HepG2 (cell line): Measurements from ENCODE around the gene ENDOG. TPM values are rescaled to one million over a fixed set of nuclear protein-coding genes. Genes with fewer than 3 reads are reported as not detected.

ENCODE experiments used
- AHR ChIP-seq: IDR thresholded peaks from 2 replicates; pipeline ENCODE4 v1.6.1; 2018; ENCODE audit warnings: missing genetic modification reagents, missing compliant biosample characterization
- ARNTL ChIP-seq: sonication (generic); formaldehyde crosslinking; IDR thresholded peaks from 2 replicates; pipeline ENCODE4 v1.4.0; 2020; ENCODE audit warnings: mild to moderate bottlenecking, missing genetic modification reagents
- DMAP1 ChIP-seq: IDR thresholded peaks from 2 replicates; pipeline ENCODE4 v1.6.1; 2016
- ELF1 ChIP-seq: sonication (generic); formaldehyde crosslinking; IDR thresholded peaks from 2 replicates; pipeline ENCODE4 v1.4.0; 2020; ENCODE audit warnings: missing genetic modification reagents
- ELF3 ChIP-seq: IDR thresholded peaks from 2 replicates; pipeline ENCODE4 v1.6.1; 2016; ENCODE audit warnings: missing genetic modification reagents, missing compliant biosample characterization
- HDAC2 ChIP-seq: sonication (generic); formaldehyde crosslinking; IDR thresholded peaks from 2 replicates; pipeline ENCODE4 v1.4.0; 2020; ENCODE audit warnings: missing genetic modification reagents
- KLF9 ChIP-seq: IDR thresholded peaks from 2 replicates; pipeline ENCODE4 v1.6.1; 2016; ENCODE audit warnings: low read depth
- NCOA2 ChIP-seq: sonication (generic); formaldehyde crosslinking; IDR thresholded peaks from 2 replicates; pipeline ENCODE4 v1.8.0; 2022; ENCODE audit warnings: inconsistent platforms
- PHF8 ChIP-seq: sonication (generic); formaldehyde crosslinking; IDR thresholded peaks from 2 replicates; pipeline ENCODE4 v1.5.0; 2020; ENCODE audit warnings: missing genetic modification reagents
- POLR2AphosphoS2 ChIP-seq: IDR thresholded peaks from 2 replicates; pipeline ENCODE4 v1.6.1; 2011; ENCODE audit warnings: low read depth, low read length, improper control_type of control experiment
- RNF2 ChIP-seq: fragments of 450-650 bp; conservative IDR thresholded peaks from 2 replicates; pipeline ENCODE4 v1.6.1; 2016; ENCODE audit warnings: low read depth
- RXRA ChIP-seq: sonication (generic); formaldehyde crosslinking; IDR thresholded peaks from 2 replicates; pipeline ENCODE4 v1.5.1; 2020; ENCODE audit warnings: missing genetic modification reagents
- SP5 ChIP-seq: IDR thresholded peaks from 2 replicates; pipeline ENCODE4 v1.6.1; 2016; ENCODE audit warnings: low read depth, borderline replicate concordance
- ZBTB42 ChIP-seq: sonication (generic); formaldehyde crosslinking; IDR thresholded peaks from 2 replicates; pipeline ENCODE4 v1.5.0; 2020; ENCODE audit warnings: mild to moderate bottlenecking, missing genetic modification reagents
- ZNF160 ChIP-seq: sonication (generic); formaldehyde crosslinking; IDR thresholded peaks from 2 replicates; pipeline ENCODE4 v1.8.0; 2022; ENCODE audit warnings: mild to moderate bottlenecking, inconsistent platforms, missing genetic modification reagents
- ZNF552 ChIP-seq: sonication (generic); formaldehyde crosslinking; IDR thresholded peaks from 2 replicates; pipeline ENCODE4 v1.9.0; 2022; ENCODE audit warnings: missing genetic modification reagents, mild to moderate bottlenecking, borderline replicate concordance
- ZNF577 ChIP-seq: sonication (generic); formaldehyde crosslinking; IDR thresholded peaks from 2 replicates; pipeline ENCODE4 v1.4.0; 2020; ENCODE audit warnings: mild to moderate bottlenecking, low read depth, missing genetic modification reagents, borderline replicate concordance
- ZNF619 ChIP-seq: sonication (generic); formaldehyde crosslinking; IDR thresholded peaks from 2 replicates; pipeline ENCODE4 v1.4.0; 2020; ENCODE audit warnings: mild to moderate bottlenecking, missing genetic modification reagents
- ZNF737 ChIP-seq: sonication (generic); formaldehyde crosslinking; IDR thresholded peaks from 2 replicates; pipeline ENCODE4 v1.5.0; 2020; ENCODE audit warnings: missing genetic modification reagents, mild to moderate bottlenecking, borderline replicate concordance
- polyA plus RNA-seq, 8 experiments: library from polyadenylated mRNA; depleted of rRNA in 3 of 8; stranded (reverse) in 7 of 8; unstranded in 1 of 8; fragments of >200 nt; fragmentation: Illumina TruSeq in 4 of 8; extraction: Trizol in 4 of 8; gene quantifications; 2 replicates each; pipeline versions ENCODE4 v1.2.1 to v1.2.3, GENCODE V29; 2011 to 2016; ENCODE audit warnings: low read depth in 4 of 8, missing spikeins in 1 of 8, mixed read lengths in 1 of 8; ENCODE audit not compliant: insufficient read depth in 1 of 8
- total RNA-seq, 5 experiments: library from RNA; depleted of rRNA; stranded (reverse); fragments of >200 nt; fragmentation: Illumina TruSeq; extraction: Trizol; gene quantifications; 2 replicates each; pipeline ENCODE4 v1.2.3, GENCODE V29; 2016; ENCODE audit warnings: low read depth in 1 of 5
- TF ChIP-seq, protein P1 (sequence below): sonication (generic); formaldehyde crosslinking; conservative IDR thresholded peaks from 2 replicates; pipeline ENCODE4 v1.8.1; 2023; ENCODE audit warnings: missing genetic modification reagents
- TF ChIP-seq, protein P2 (sequence below): IDR thresholded peaks from 2 replicates; pipeline ENCODE4 v1.6.1; 2016; ENCODE audit warnings: missing compliant biosample characterization, missing genetic modification reagents, borderline replicate concordance
- TF ChIP-seq, protein P3 (sequence below): sonication (generic); formaldehyde crosslinking; IDR thresholded peaks from 2 replicates; pipeline ENCODE4 v1.4.0; 2020; ENCODE audit warnings: missing genetic modification reagents
- TF ChIP-seq, protein P4 (sequence below): IDR thresholded peaks from 2 replicates; pipeline ENCODE4 v1.6.1; 2018; ENCODE audit warnings: missing genetic modification reagents

ENDOG gene
- total and polyA plus RNA-seq, 2 of the 13 experiments (the other 11 are each of a cell fraction or from before 2014, with no cell fraction given), result 26.3 to 28.8 TPM

DNA sequence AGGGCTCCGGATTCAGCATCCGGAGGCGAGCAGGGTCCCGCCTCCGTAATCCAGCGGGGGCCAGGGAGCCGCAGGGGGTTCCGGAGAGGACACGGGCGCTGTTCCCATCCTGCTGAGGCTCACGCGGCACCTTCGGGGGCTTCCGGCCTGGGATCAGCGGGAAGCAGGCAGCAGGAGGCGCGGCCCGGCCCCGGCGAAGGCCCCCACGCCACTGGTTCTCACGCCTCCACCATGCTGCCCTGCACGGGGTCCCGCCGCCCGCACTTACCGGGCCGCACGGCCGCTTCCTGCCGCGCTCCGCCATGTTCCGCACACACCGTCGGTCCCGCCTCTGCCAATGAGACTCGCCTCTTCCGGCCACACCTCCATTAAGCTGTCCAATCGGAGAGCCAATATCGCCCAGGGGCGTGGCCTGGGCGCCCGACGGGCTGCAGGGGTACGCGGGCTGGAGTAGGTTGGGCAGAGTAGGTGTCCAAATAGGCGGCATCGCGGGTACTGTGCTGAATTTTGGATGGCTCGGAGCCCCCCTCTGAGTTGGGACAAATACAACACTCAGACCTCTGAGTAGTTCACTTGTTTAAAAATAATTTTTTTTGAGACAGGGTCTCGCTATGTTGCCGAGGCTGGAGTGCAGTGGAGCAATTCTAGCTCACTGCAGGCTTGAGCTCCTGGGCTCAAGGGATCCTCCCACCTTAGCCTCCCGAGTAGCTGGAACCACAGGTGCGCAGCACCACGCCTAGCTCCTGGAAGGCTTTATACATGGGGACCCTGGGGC lies 11.4 kb downstream of the ENDOG start, which contains the start of gene SPOUT1 (continued):
- TF ChIP-seq, protein P1, sequence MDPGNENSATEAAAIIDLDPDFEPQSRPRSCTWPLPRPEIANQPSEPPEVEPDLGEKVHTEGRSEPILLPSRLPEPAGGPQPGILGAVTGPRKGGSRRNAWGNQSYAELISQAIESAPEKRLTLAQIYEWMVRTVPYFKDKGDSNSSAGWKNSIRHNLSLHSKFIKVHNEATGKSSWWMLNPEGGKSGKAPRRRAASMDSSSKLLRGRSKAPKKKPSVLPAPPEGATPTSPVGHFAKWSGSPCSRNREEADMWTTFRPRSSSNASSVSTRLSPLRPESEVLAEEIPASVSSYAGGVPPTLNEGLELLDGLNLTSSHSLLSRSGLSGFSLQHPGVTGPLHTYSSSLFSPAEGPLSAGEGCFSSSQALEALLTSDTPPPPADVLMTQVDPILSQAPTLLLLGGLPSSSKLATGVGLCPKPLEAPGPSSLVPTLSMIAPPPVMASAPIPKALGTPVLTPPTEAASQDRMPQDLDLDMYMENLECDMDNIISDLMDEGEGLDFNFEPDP (CRISPR knock-in tag), result 0 out of 2 replicates have a peak, but pooled peaks have one; percentile 40
- peak; percentile 88; the same call in 1 of the 2 replicates for TF ChIP-seq DMAP1
- TF ChIP-seq KLF9 (CRISPR knock-in tag), result no peak
- peak; percentile 15; the same call in 1 of the 2 replicates for TF ChIP-seq NCOA2
- 0 out of 2 replicates have a peak, but pooled peaks have one; percentile 21 for TF ChIP-seq AHR (CRISPR knock-in tag)
- TF ChIP-seq, protein P2, sequence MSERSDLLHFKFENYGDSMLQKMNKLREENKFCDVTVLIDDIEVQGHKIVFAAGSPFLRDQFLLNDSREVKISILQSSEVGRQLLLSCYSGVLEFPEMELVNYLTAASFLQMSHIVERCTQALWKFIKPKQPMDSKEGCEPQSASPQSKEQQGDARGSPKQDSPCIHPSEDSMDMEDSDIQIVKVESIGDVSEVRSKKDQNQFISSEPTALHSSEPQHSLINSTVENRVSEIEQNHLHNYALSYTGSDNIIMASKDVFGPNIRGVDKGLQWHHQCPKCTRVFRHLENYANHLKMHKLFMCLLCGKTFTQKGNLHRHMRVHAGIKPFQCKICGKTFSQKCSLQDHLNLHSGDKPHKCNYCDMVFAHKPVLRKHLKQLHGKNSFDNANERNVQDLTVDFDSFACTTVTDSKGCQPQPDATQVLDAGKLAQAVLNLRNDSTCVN (CRISPR knock-in tag), result peak; percentile 28; the same call in 1 of the 2 replicates
- TF ChIP-seq, protein P3, sequence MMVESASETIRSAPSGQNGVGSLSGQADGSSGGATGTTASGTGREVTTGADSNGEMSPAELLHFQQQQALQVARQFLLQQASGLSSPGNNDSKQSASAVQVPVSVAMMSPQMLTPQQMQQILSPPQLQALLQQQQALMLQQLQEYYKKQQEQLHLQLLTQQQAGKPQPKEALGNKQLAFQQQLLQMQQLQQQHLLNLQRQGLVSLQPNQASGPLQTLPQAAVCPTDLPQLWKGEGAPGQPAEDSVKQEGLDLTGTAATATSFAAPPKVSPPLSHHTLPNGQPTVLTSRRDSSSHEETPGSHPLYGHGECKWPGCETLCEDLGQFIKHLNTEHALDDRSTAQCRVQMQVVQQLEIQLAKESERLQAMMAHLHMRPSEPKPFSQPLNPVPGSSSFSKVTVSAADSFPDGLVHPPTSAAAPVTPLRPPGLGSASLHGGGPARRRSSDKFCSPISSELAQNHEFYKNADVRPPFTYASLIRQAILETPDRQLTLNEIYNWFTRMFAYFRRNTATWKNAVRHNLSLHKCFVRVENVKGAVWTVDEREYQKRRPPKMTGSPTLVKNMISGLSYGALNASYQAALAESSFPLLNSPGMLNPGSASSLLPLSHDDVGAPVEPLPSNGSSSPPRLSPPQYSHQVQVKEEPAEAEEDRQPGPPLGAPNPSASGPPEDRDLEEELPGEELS, result peak; percentile 64
- TF ChIP-seq ZNF160, result peak; percentile 63; the same call in 1 of the 2 replicates
- TF ChIP-seq ELF1, result peak; percentile 76
- TF ChIP-seq ZNF552 (CRISPR knock-in tag), result no peak
- TF ChIP-seq ZNF619, result 0 out of 2 replicates have a peak, but pooled peaks have one; percentile 54
- TF ChIP-seq ZNF577 (CRISPR knock-in tag), result no peak
- peak; percentile 62; the same call in 1 of the 2 replicates for TF ChIP-seq ELF3 (CRISPR knock-in tag)
- no peak for TF ChIP-seq ZBTB42
- TF ChIP-seq, protein P4, sequence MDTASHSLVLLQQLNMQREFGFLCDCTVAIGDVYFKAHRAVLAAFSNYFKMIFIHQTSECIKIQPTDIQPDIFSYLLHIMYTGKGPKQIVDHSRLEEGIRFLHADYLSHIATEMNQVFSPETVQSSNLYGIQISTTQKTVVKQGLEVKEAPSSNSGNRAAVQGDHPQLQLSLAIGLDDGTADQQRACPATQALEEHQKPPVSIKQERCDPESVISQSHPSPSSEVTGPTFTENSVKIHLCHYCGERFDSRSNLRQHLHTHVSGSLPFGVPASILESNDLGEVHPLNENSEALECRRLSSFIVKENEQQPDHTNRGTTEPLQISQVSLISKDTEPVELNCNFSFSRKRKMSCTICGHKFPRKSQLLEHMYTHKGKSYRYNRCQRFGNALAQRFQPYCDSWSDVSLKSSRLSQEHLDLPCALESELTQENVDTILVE, result 0 out of 2 replicates have a peak, but pooled peaks have one; percentile 36
- peak; percentile 41; the same call in 1 of the 2 replicates for TF ChIP-seq RXRA
- TF ChIP-seq RNF2, result peak; percentile 78
- TF ChIP-seq ARNTL (CRISPR knock-in tag), result peak; percentile 90
- peak; percentile 51 for TF ChIP-seq HDAC2
- TF ChIP-seq ZNF737 (CRISPR knock-in tag), result no peak
- peak; percentile 49; the same call in 1 of the 2 replicates for TF ChIP-seq SP5 (CRISPR knock-in tag)
- TF ChIP-seq PHF8 (CRISPR knock-in tag), result peak; percentile 87
- TF ChIP-seq POLR2AphosphoS2, result no peak
